DND-41 (cell line): Measurements from ENCODE around the gene EIPR1.

Experiments
- ATAC-seq: fragments of 200-7000 bp; cut with Tn5 transposase; 3 replicates; pipeline ENCODE4 v1.9.1; 2021; ENCODE audit warnings: low read depth; ENCODE audit not compliant: insufficient read depth
- DNase-seq: peaks from one replicate; pipeline ENCODE4 v3.0.0-alpha.2; 2020
- H2AFZ ChIP-seq: 2 replicates; pipeline ENCODE4 v1.6.0; 2012; ENCODE audit warnings: low read depth, low read length
- H3K27ac ChIP-seq: 2 replicates; pipeline ENCODE4 v1.5.1; 2012; ENCODE audit warnings: low read length, inconsistent platforms
- H3K27me3 ChIP-seq: fragments of 200-600 bp; sonication (generic); 2 replicates; pipeline ENCODE4 v1.6.0; 2012; ENCODE audit warnings: low read length, mild to moderate bottlenecking, inconsistent platforms; ENCODE audit not compliant: insufficient read depth, poor library complexity
- H3K36me3 ChIP-seq: 2 replicates; pipeline ENCODE4 v1.5.1; 2012; ENCODE audit warnings: low read length, inconsistent platforms; ENCODE audit not compliant: insufficient read depth
- H3K4me1 ChIP-seq: 2 replicates; pipeline ENCODE4 v1.5.1; 2012; ENCODE audit warnings: mild to moderate bottlenecking, low read length; ENCODE audit not compliant: insufficient read depth
- H3K4me2 ChIP-seq: 2 replicates; pipeline ENCODE4 v1.6.0; 2012; ENCODE audit warnings: mild to moderate bottlenecking, moderate library complexity, low read length, inconsistent platforms; ENCODE audit not compliant: insufficient read depth
- H3K4me3 ChIP-seq, 2 experiments: fragments of 200-600 bp in 1 of 2; shearing (Covaris generic) in 1 of 2; 2 replicates each; pipeline ENCODE4 v1.5.1; 2012 to 2016; ENCODE audit warnings: inconsistent platforms in 2 of 2, low read length in 2 of 2, mild to moderate bottlenecking in 2 of 2, low read depth in 1 of 2, moderate library complexity in 1 of 2
- H3K79me2 ChIP-seq: 2 replicates; pipeline ENCODE4 v1.6.0; 2012; ENCODE audit warnings: low read length, inconsistent platforms; ENCODE audit not compliant: insufficient read depth
- H3K9ac ChIP-seq: 2 replicates; pipeline ENCODE4 v1.6.0; 2012; ENCODE audit warnings: low read depth, mild to moderate bottlenecking, inconsistent platforms, low read length, moderate library complexity
- H3K9me3 ChIP-seq: 2 replicates; pipeline ENCODE4 v1.5.1; 2012; ENCODE audit warnings: low read length, moderate library complexity, mild to moderate bottlenecking, inconsistent platforms; ENCODE audit not compliant: insufficient read depth, severe bottlenecking
- H4K20me1 ChIP-seq: 2 replicates; pipeline ENCODE4 v1.6.0; 2012; ENCODE audit warnings: low read length; ENCODE audit not compliant: insufficient read depth
- EZH2 ChIP-seq: IDR thresholded peaks from 3 replicates; pipeline ENCODE4 v1.6.1; 2012; ENCODE audit warnings: borderline replicate concordance, low read depth, mild to moderate bottlenecking, moderate library complexity, low read length, inconsistent platforms; ENCODE audit not compliant: severe bottlenecking
- TF ChIP-seq, protein P1 (sequence below): IDR thresholded peaks from 2 replicates; pipeline ENCODE4 v1.5.1; 2012; ENCODE audit warnings: borderline replicate concordance, low read length, moderate library complexity, mild to moderate bottlenecking; ENCODE audit not compliant: poor library complexity, severe bottlenecking; ENCODE audit errors: extremely low read depth

Gene EIPR1

DNA sequence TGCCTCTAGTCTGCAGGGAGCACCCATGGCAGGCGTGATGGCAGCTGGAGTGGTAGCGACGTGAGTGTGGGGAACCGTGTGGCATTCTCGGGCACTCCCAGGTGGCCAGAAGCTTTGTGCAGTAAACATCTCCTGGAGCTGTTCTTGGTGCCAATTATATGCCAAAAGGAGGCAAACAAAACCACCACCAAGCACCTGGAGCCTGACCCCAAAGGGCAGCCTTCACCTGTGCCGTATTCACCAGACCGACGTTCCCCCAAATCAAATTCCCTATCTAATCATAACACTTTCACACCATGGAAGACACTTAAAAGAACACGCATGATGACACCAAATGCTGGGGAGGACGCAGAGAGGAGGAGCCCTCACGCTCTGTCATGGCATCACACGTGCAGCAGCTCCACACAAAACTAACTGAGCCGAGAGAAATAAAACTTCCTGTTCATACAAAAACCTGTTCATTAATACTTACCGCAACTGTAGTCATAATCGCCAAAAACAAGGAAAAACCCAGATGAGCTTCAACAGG, 123.6 kb downstream of the EIPR1 start:
- no peak overlapping the region for H3K4me3 ChIP-seq
- H3K9ac ChIP-seq, result no peak overlapping the region
- peaks cover 15% of the 10 kb centered on the region for H3K9me3 ChIP-seq
- no peak overlapping the region for H3K27ac ChIP-seq
- no peaks in the 10 kb centered on the region for H3K4me1 ChIP-seq
- no peaks in the 10 kb centered on the region for H3K27me3 ChIP-seq
- no peaks in the 10 kb centered on the region for H3K36me3 ChIP-seq
- H4K20me1 ChIP-seq, result no peaks in the 10 kb centered on the region
- no peak overlapping the region for H2AFZ ChIP-seq
- DNase-seq, result no peak
- no peak overlapping the region for H3K4me2 ChIP-seq
- TF ChIP-seq EZH2, result no peak
- TF ChIP-seq, protein P1, sequence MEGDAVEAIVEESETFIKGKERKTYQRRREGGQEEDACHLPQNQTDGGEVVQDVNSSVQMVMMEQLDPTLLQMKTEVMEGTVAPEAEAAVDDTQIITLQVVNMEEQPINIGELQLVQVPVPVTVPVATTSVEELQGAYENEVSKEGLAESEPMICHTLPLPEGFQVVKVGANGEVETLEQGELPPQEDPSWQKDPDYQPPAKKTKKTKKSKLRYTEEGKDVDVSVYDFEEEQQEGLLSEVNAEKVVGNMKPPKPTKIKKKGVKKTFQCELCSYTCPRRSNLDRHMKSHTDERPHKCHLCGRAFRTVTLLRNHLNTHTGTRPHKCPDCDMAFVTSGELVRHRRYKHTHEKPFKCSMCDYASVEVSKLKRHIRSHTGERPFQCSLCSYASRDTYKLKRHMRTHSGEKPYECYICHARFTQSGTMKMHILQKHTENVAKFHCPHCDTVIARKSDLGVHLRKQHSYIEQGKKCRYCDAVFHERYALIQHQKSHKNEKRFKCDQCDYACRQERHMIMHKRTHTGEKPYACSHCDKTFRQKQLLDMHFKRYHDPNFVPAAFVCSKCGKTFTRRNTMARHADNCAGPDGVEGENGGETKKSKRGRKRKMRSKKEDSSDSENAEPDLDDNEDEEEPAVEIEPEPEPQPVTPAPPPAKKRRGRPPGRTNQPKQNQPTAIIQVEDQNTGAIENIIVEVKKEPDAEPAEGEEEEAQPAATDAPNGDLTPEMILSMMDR, result no peak
- H3K79me2 ChIP-seq, result no peaks in the 10 kb centered on the region
- no peak for ATAC-seq

DNA sequence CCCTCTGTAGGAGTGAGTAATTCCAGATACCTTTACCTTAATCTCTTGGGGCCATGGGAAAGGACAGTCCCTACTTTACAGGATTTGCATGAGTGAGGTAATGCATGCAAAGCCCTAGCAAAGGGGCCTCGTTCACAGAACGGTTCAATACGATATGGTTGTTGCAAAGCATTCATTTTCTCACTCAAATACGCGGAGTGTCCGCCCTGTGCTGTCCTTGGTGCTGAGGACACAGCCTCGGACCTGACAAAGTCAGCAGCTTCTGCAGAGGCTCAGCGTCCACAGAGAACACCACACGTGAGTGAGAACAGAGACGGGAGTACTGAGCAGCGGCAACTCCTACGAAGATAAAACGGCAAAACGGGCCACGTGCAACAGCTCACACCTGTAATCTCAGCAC, 125.7 kb downstream of the EIPR1 start:
- Histone ChIP-seq H4K20me1 (no peaks in the 10 kb centered on the region), H3K27me3 (no peaks in the 10 kb centered on the region), H3K9me3 (peaks cover 18% of the 10 kb centered on the region), H2AFZ (no peak overlapping the region), H3K4me3 (no peak overlapping the region), H3K27ac (no peak overlapping the region), H3K79me2 (no peaks in the 10 kb centered on the region), H3K36me3 (no peaks in the 10 kb centered on the region), H3K9ac (no peak overlapping the region), H3K4me2 (no peak overlapping the region), H3K4me1 (no peaks in the 10 kb centered on the region)
- no peak for DNase-seq
- TF ChIP-seq EZH2, result no peak
- TF ChIP-seq, protein P1, result no peak
- ATAC-seq, result no peak

DNA sequence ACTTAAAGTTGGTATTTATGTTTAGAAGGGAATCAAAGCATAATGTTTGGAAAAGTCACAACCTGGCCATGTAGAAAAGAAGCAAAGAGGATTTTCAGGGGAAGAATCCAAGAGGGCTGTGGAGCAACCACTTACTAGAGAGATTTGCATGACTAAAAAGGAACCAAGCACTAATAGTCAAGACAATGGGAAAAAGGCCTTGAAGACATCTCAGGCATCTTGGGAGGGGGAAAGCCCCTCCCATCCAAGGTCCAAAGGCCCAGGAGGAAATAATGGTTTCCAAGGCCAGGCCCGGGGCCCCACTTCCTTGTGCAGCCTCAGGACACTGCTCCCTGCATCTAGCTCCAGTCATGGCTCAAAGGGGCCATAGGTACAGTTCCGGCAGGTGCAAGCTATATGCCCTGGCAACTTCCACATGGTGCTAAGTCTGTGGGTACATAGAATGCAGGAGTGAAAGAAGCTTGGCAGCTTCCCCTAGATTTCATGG, 128.1 kb downstream of the EIPR1 start:
- TF ChIP-seq EZH2, result no peak
- TF ChIP-seq, protein P1, result no peak
- Histone ChIP-seq H3K4me2 (no peak overlapping the region), H3K27me3 (peaks cover 2% of the 10 kb centered on the region), H3K4me3 (no peak overlapping the region), H3K27ac (no peak overlapping the region), H3K36me3 (no peaks in the 10 kb centered on the region), H3K9me3 (peaks cover 18% of the 10 kb centered on the region), H2AFZ (no peak overlapping the region), H3K79me2 (no peaks in the 10 kb centered on the region), H4K20me1 (no peaks in the 10 kb centered on the region), H3K4me1 (no peaks in the 10 kb centered on the region), H3K9ac (no peak overlapping the region)
- DNase-seq, result no peak
- ATAC-seq, result no peak
